PC-9 (cell line): ENCODE data around the gene ADAMTS15. TPM values are rescaled to one million over a fixed set of nuclear protein-coding genes. Genes with fewer than 3 reads are reported as not detected.
A peak's percentile ranks its signal among the peaks of the same experiment; 100 is the strongest.

ENCODE experiments used
- BruUV-seq: library from RNA; stranded (reverse); fragments of 400-500 nt; replicated peaks from 2 replicates; lab custom pipeline; 2021; lab: Mats Ljungman, UMichigan
- CTCF ChIA-PET: fragments of 300-600 bp; sonication (Branson Sonifier 250); formaldehyde crosslinking; loops from one replicate; lab custom pipeline; 2022; ENCODE audit warnings: antibody characterized with exemption; lab: Charles Lee
- POLR2A ChIA-PET: fragments of 300-600 bp; sonication (Branson Sonifier 250); formaldehyde crosslinking; loops from one replicate; lab custom pipeline; 2022; ENCODE audit warnings: antibody characterized with exemption; ENCODE audit not compliant: unreplicated experiment; lab: Charles Lee
- DNase-seq, 2 experiments: peaks; one replicate each; pipeline versions ENCODE4 v3.0.0 to v3.0.0-alpha.2; 2015 to 2022; ENCODE audit warnings: mixed read lengths in 1 of 2
- H2AFZ ChIP-seq: fragments of 200-600 bp; sonication (generic); 2 replicates; pipeline ENCODE4 v1.8.1; 2017; ENCODE audit warnings: antibody characterized with exemption
- H3F3A ChIP-seq: fragments of 200-600 bp; sonication (generic); 2 replicates; pipeline ENCODE4 v1.8.1; 2017; ENCODE audit warnings: antibody characterized with exemption, mild to moderate bottlenecking, low read depth; ENCODE audit not compliant: insufficient read depth
- H3K27ac ChIP-seq: fragments of 200-600 bp; sonication (generic); 2 replicates; pipeline ENCODE4 v1.6.1; 2016; ENCODE audit warnings: mixed run types
- H3K27me3 ChIP-seq: fragments of 200-600 bp; sonication (generic); 2 replicates; pipeline ENCODE4 v1.6.1; 2016; ENCODE audit warnings: low read depth, mixed run types; ENCODE audit not compliant: insufficient read depth
- H3K36me3 ChIP-seq: fragments of 200-600 bp; sonication (generic); 2 replicates; pipeline ENCODE4 v1.6.1; 2016; ENCODE audit warnings: low read depth, mixed run types
- H3K4me1 ChIP-seq: fragments of 200-600 bp; sonication (generic); replicated peaks from 2 replicates; pipeline ENCODE4 v1.6.1; 2016; ENCODE audit warnings: mixed run types; ENCODE audit not compliant: insufficient read depth
- H3K4me2 ChIP-seq: fragments of 200-600 bp; sonication (generic); 2 replicates; pipeline ENCODE4 v1.6.1; 2017; ENCODE audit warnings: mixed run types
- H3K4me3 ChIP-seq: fragments of 200-600 bp; sonication (generic); 2 replicates; pipeline ENCODE4 v1.6.1; 2016; ENCODE audit warnings: mixed run types
- H3K79me2 ChIP-seq: fragments of 200-600 bp; sonication (generic); 2 replicates; pipeline ENCODE4 v1.6.1; 2017; ENCODE audit warnings: low read depth, mixed run types
- H3K9me2 ChIP-seq: fragments of 200-600 bp; sonication (generic); 2 replicates; pipeline ENCODE4 v1.8.1; 2017; ENCODE audit warnings: mild to moderate bottlenecking; ENCODE audit not compliant: insufficient read depth
- H3K9me3 ChIP-seq: fragments of 200-600 bp; sonication (generic); 2 replicates; pipeline ENCODE4 v1.8.1; 2016; ENCODE audit warnings: low read depth; ENCODE audit not compliant: insufficient read depth
- H4K20me1 ChIP-seq: fragments of 200-600 bp; sonication (generic); 2 replicates; pipeline ENCODE4 v1.8.1; 2017; ENCODE audit not compliant: insufficient read depth
- CTCF ChIP-seq: fragments of 200-600 bp; sonication (generic); conservative IDR thresholded peaks from 2 replicates; pipeline ENCODE4 v1.6.1; 2017; ENCODE audit warnings: mixed run types, antibody characterized with exemption, mild to moderate bottlenecking, moderate library complexity
- EZH2 ChIP-seq: fragments of 200-600 bp; sonication (generic); IDR thresholded peaks from 2 replicates; pipeline ENCODE4 v1.8.0; 2017; ENCODE audit warnings: antibody characterized with exemption, low read depth
- intact Hi-C: fragments of 100-400 bp; cut with micrococcal nuclease; formaldehyde crosslinking; loops from one replicate; pipeline ENCODE4 v1.10.0; 2022; ENCODE audit not compliant: unreplicated experiment
- total RNA-seq: library from RNA; stranded (reverse); gene quantifications from 2 replicates; pipeline ENCODE4 v1.2.3, GENCODE V29; 2021

Gene ADAMTS15
- total RNA-seq, 1 experiment from 2014 or later, result 2.2 TPM

GRCh38 chr11:130434521-130435223, 13.8 kb upstream of the ADAMTS15 start:
- no peaks in the 10 kb centered on the region for H3K9me3 ChIP-seq
- intact Hi-C loops, result loop anchor here (1.0 to 10.0 kb wide), 10 partner anchors 42 to 512 kb away; no protein-coding TSS in a partner anchor
- peaks cover 10% of the 10 kb centered on the region; the same call in 1 of the 2 replicates for H3K27me3 ChIP-seq
- ChIA-PET CTCF (interaction anchor here (0.7 to 2.5 kb wide), 4 partner anchors 393 to 447 kb away, joined by 3 to 17 read pairs (median 5); no protein-coding TSS in a partner anchor), POLR2A (interaction anchor here (0.7 kb wide), 1 partner anchor 9 kb away, joined by 4 read pairs; no protein-coding TSS in a partner anchor)
- H3F3A ChIP-seq, result no peaks in the 10 kb centered on the region
- H4K20me1 ChIP-seq, result no peaks in the 10 kb centered on the region
- no TSS peak for BruUV-seq
- H3K36me3 ChIP-seq, result no peaks in the 10 kb centered on the region
- H2AFZ ChIP-seq, result peak overlapping the region; percentile 98
- H3K4me1 ChIP-seq, result 0 out of 2 replicates have a peak, but pooled peaks cover 4% of the 10 kb centered on the region
- DNase-seq, result peak; percentile 69 to 84
- no peaks in the 10 kb centered on the region for H3K79me2 ChIP-seq
- H3K4me2 ChIP-seq, result peak overlapping the region; percentile 92
- peak overlapping the region; percentile 34; the same call in 1 of the 2 replicates for H3K27ac ChIP-seq
- no peaks in the 10 kb centered on the region for H3K9me2 ChIP-seq
- peak overlapping the region; percentile 69 for H3K4me3 ChIP-seq
- peak; percentile 86 for TF ChIP-seq CTCF
- no peak for TF ChIP-seq EZH2

- Histone ChIP-seq H3K79me2 (no peaks in the 10 kb centered on the region), H2AFZ (no peak overlapping the region), H3K27me3 (no peaks in the 10 kb centered on the region), H3K9me2 (no peaks in the 10 kb centered on the region), H3F3A (no peaks in the 10 kb centered on the region), H4K20me1 (no peaks in the 10 kb centered on the region), H3K27ac (no peak overlapping the region), H3K36me3 (no peaks in the 10 kb centered on the region), H3K4me1 (0 out of 2 replicates have a peak, but pooled peaks cover 4% of the 10 kb centered on the region), H3K4me3 (no peak overlapping the region), H3K4me2 (no peak overlapping the region), H3K9me3 (no peaks in the 10 kb centered on the region)
- no peak for TF ChIP-seq CTCF
- no peak for TF ChIP-seq EZH2
- ChIA-PET CTCF (interaction anchor here (0.6 to 2.5 kb wide), 3 partner anchors 392 to 426 kb away, joined by 3 to 17 read pairs (median 5); no protein-coding TSS in a partner anchor), POLR2A (no interaction called here)
- intact Hi-C loops, result loop anchor here (1.0 to 10.0 kb wide), 7 partner anchors 92 to 459 kb away; no protein-coding TSS in a partner anchor
- no peak for DNase-seq
- no TSS peak for BruUV-seq
Observed at GRCh38 chr11:130435671-130436070, 12.8 kb upstream of the ADAMTS15 start.

GRCh38 chr11:130436171-130436570, 12.3 kb upstream of the ADAMTS15 start:
- Histone ChIP-seq H3K36me3 (no peaks in the 10 kb centered on the region), H4K20me1 (no peaks in the 10 kb centered on the region), H3K4me1 (0 out of 2 replicates have a peak, but pooled peaks cover 4% of the 10 kb centered on the region), H3K9me2 (no peaks in the 10 kb centered on the region), H3K9me3 (no peaks in the 10 kb centered on the region), H3F3A (no peaks in the 10 kb centered on the region), H3K27ac (no peak overlapping the region), H3K4me3 (no peak overlapping the region), H3K79me2 (no peaks in the 10 kb centered on the region), H3K4me2 (no peak overlapping the region), H2AFZ (no peak overlapping the region), H3K27me3 (no peaks in the 10 kb centered on the region)
- POLR2A ChIA-PET, result no interaction called here
- BruUV-seq, result no TSS peak
- no peak for DNase-seq
- CTCF ChIA-PET, result no interaction called here
- TF ChIP-seq EZH2, result no peak
- no peak for TF ChIP-seq CTCF
- intact Hi-C loops, result loop anchor here (5.0 to 10.0 kb wide), 2 partner anchors 91 to 149 kb away; no protein-coding TSS in a partner anchor
